Mesenchymal stem cell (in vitro differentiated cells and primary cell): ENCODE data around the gene EXOSC7. TPM values are rescaled to one million over a fixed set of nuclear protein-coding genes. Genes with fewer than 3 reads are reported as not detected.

ENCODE experiments used
- DNase-seq: peaks from one replicate; pipeline ENCODE4 v3.0.0-alpha.2; 2013
- H2AFZ ChIP-seq: one replicate; pipeline ENCODE4 v1.6.1; 2013; ENCODE audit warnings: low read depth, mild to moderate bottlenecking, control low read depth, inconsistent platforms, low read length, moderate library complexity
- H2AK5ac ChIP-seq: 2 replicates; pipeline ENCODE4 v1.6.1; 2013; ENCODE audit warnings: low read length, moderate library complexity, mild to moderate bottlenecking, inconsistent platforms; ENCODE audit not compliant: severe bottlenecking
- H2BK120ac ChIP-seq: one replicate; pipeline ENCODE4 v1.6.1; 2013; ENCODE audit warnings: low read depth, mild to moderate bottlenecking, inconsistent platforms, low read length, moderate library complexity
- H2BK12ac ChIP-seq, 2 experiments: one replicate each; pipeline ENCODE4 v1.6.1; 2013; ENCODE audit warnings: inconsistent platforms in 2 of 2, low read length in 2 of 2, mild to moderate bottlenecking in 2 of 2, moderate library complexity in 2 of 2, control low read depth in 1 of 2
- H2BK15ac ChIP-seq: one replicate; pipeline ENCODE4 v1.6.1; 2013; ENCODE audit warnings: mild to moderate bottlenecking, low read depth, inconsistent platforms; ENCODE audit not compliant: poor library complexity, severe bottlenecking
- H2BK5ac ChIP-seq: 2 replicates; pipeline ENCODE4 v1.6.1; 2013; ENCODE audit warnings: low read depth, mild to moderate bottlenecking, low read length, control low read depth, inconsistent platforms; ENCODE audit not compliant: poor library complexity, severe bottlenecking
- H3K14ac ChIP-seq, 2 experiments: one replicate each; pipeline ENCODE4 v1.6.1; 2013; ENCODE audit warnings: inconsistent platforms in 2 of 2, low read length in 2 of 2, control low read depth in 1 of 2, mild to moderate bottlenecking in 1 of 2, moderate library complexity in 1 of 2
- H3K18ac ChIP-seq, 2 experiments: one replicate each; pipeline ENCODE4 v1.6.1; 2013; ENCODE audit warnings: inconsistent platforms in 2 of 2, low read length in 2 of 2, control low read depth in 1 of 2, low read depth in 1 of 2, mild to moderate bottlenecking in 1 of 2
- H3K23ac ChIP-seq, 2 experiments: one replicate each; pipeline ENCODE4 v1.6.1; 2013; ENCODE audit warnings: inconsistent platforms in 2 of 2, low read length in 2 of 2, mild to moderate bottlenecking in 2 of 2, moderate library complexity in 2 of 2, control low read depth in 1 of 2
- H3K27ac ChIP-seq: 2 replicates; pipeline ENCODE4 v1.5.1; 2013; ENCODE audit warnings: mild to moderate bottlenecking, moderate library complexity, low read length, control low read depth, inconsistent platforms; ENCODE audit not compliant: poor library complexity, severe bottlenecking
- H3K27me3 ChIP-seq, 2 experiments: 2 replicates each; pipeline versions ENCODE4 v1.6.1 to v1.7.0; 2013; ENCODE audit warnings: low read length in 2 of 2, mild to moderate bottlenecking in 2 of 2, moderate library complexity in 2 of 2, control low read depth in 1 of 2, inconsistent platforms in 1 of 2; ENCODE audit not compliant: control insufficient read depth in 1 of 2, insufficient read depth in 1 of 2
- H3K36me3 ChIP-seq, 2 experiments: 2 replicates each; pipeline versions ENCODE4 v1.6.1 to v1.7.0; 2013; ENCODE audit warnings: low read length in 2 of 2, control low read depth in 1 of 2, inconsistent platforms in 1 of 2, low read depth in 1 of 2, mild to moderate bottlenecking in 1 of 2; ENCODE audit not compliant: insufficient read depth in 2 of 2, control insufficient read depth in 1 of 2
- H3K4ac ChIP-seq, 2 experiments: one replicate each; pipeline ENCODE4 v1.6.1; 2013; ENCODE audit warnings: inconsistent platforms in 2 of 2, low read length in 2 of 2, mild to moderate bottlenecking in 2 of 2, moderate library complexity in 2 of 2, control low read depth in 1 of 2, low read depth in 1 of 2
- H3K4me1 ChIP-seq: 2 replicates; pipeline ENCODE4 v1.6.1; 2013; ENCODE audit warnings: low read depth, low read length, control low read depth; ENCODE audit not compliant: control insufficient read depth, insufficient read depth
- H3K4me2 ChIP-seq: 2 replicates; pipeline ENCODE4 v1.6.1; 2013; ENCODE audit warnings: low read length, mild to moderate bottlenecking, inconsistent platforms; ENCODE audit not compliant: poor library complexity, severe bottlenecking
- H3K4me3 ChIP-seq, 2 experiments: 2 replicates each; pipeline versions ENCODE4 v1.5.1 to v1.7.0; 2013; ENCODE audit warnings: low read length in 2 of 2, mild to moderate bottlenecking in 2 of 2, control low read depth in 1 of 2, low read depth in 1 of 2; ENCODE audit not compliant: insufficient read depth in 1 of 2
- H3K79me1 ChIP-seq: replicated peaks from 2 replicates; pipeline ENCODE4 v1.6.1; 2013; ENCODE audit warnings: mild to moderate bottlenecking, control low read depth, low read length, inconsistent platforms; ENCODE audit not compliant: poor library complexity, severe bottlenecking
- H3K9ac ChIP-seq: 2 replicates; pipeline ENCODE4 v1.7.0; 2013; ENCODE audit warnings: mild to moderate bottlenecking, low read length, moderate library complexity
- H3K9me3 ChIP-seq: 2 replicates; pipeline ENCODE4 v1.7.0; 2013; ENCODE audit warnings: mild to moderate bottlenecking, low read length; ENCODE audit not compliant: control insufficient read depth
- H4K8ac ChIP-seq: one replicate; pipeline ENCODE4 v1.6.1; 2013; ENCODE audit warnings: inconsistent platforms, mild to moderate bottlenecking, low read length, moderate library complexity
- H4K91ac ChIP-seq: one replicate; pipeline ENCODE4 v1.6.1; 2013; ENCODE audit warnings: mild to moderate bottlenecking, low read length, inconsistent platforms
- WGBS: methylation state at CpG from one replicate; pipeline ENCODE4 v1.1.7; 2013; ENCODE audit warnings: mixed read lengths; 5-methylcytosine and 5-hydroxymethylcytosine counted together
- polyA plus RNA-seq, 2 experiments: library from polyadenylated mRNA; stranded (reverse); fragments of 200-250 nt; gene quantifications; one replicate each; pipeline ENCODE4 v1.2.3, GENCODE V29; 2013

EXOSC7 gene
- polyA plus RNA-seq (2013, experiment 1 of 2), result 26.9 TPM
- 28.5 TPM for polyA plus RNA-seq (2013, experiment 2 of 2)

DNA sequence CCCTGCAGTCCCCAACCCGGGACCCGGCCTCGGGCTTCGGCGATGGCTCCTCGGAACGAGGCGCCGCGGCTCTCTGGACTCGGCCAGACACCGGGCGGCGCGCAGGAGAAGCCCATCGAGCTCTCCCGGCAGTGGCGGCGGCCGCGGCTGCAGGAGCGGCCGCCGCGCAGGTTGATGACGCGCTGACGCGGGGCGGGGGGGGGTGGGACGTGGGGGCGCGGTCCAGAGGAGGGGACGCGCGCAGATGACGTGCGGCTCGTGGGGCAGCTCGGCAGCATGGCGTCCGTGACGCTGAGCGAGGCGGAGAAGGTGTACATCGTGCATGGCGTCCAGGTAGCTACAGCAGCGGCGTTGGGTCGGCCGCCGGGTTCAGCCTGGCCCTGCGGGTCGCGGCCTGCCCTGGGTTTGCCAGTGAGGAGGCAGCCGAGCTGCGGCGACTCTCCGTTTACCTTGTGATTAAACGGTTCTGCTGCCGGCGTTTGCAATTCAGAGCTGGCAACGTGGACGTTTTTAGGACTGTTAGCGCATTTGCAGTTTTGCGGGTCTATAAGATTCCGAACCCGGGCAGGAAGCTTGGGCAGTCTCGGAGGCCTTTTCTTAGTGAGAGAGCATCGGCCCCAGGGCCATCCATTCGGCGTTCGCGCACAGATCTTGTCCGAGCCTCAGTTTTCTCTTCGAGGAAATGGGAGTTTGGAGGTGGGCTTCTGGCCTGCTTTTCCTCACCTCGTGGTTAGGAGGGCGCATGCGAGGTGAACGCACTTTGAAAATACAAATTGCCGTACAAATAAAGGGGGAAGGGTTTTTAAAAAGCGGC lies at the start of gene EXOSC7, which contains the start of gene ZDHHC3:
Gene EXOSC7, plus strand, starts transcription at position 243 of the 814 bp plus-strand sequence. Its CDS starts 34 bp downstream, at position 277.
Gene ZDHHC3, minus strand, starts transcription at position 173 of the 814 bp plus-strand sequence. CDS start 16,738 bp downstream, outside the sequence.
- peak within 1 kb of the TSS; percentile 93 for H3K4me2 ChIP-seq
- under 1% methylated on average over 79 of the region's 82 CpGs for WGBS
- peak within 1 kb of the TSS in 1 of 2 experiments; percentile 39 for H2BK12ac ChIP-seq
- peak within 1 kb of the TSS; percentile 99 for H3K9ac ChIP-seq
- peak within 1 kb of the TSS; percentile 88 to 95 for H3K18ac ChIP-seq
- H3K9me3 ChIP-seq, result no peaks in the 10 kb centered on the region
- H3K27ac ChIP-seq, result peak within 1 kb of the TSS; percentile 63
- peak within 1 kb of the TSS; percentile 63 for H2BK5ac ChIP-seq
- H3K79me1 ChIP-seq, result peaks cover 28% of the 10 kb centered on the region
- peak within 1 kb of the TSS in 1 of 2 experiments; percentile 12 for H3K14ac ChIP-seq
- H3K4me3 ChIP-seq, result peak within 1 kb of the TSS; percentile 94 to 100
- H2BK120ac ChIP-seq, result peak within 1 kb of the TSS; percentile 77
- H2BK15ac ChIP-seq, result no peak within 1 kb of the TSS
- peak; percentile 88 for DNase-seq
- H4K8ac ChIP-seq, result peak within 1 kb of the TSS; percentile 85
- H3K4me1 ChIP-seq, result peaks cover 6% of the 10 kb centered on the region
- peak within 1 kb of the TSS; percentile 73 to 85 for H3K4ac ChIP-seq
- H3K23ac ChIP-seq, result peak within 1 kb of the TSS in 1 of 2 experiments; percentile 14
- H2AK5ac ChIP-seq, result no peak within 1 kb of the TSS
- no peaks in the 10 kb centered on the region for H3K27me3 ChIP-seq
- H2AFZ ChIP-seq, result peak within 1 kb of the TSS; percentile 86
- peaks cover 0 to 3% of the 10 kb centered on the region in 2 experiments for H3K36me3 ChIP-seq
- peak within 1 kb of the TSS; percentile 93 for H4K91ac ChIP-seq

GRCh38 chr3:44926921-44927320 lies 49.1 kb upstream of the EXOSC7 start:
- Histone ChIP-seq H3K4me1 (no peaks in the 10 kb centered on the region), H3K9ac (no peak overlapping the region), H3K4me3 (no peak overlapping the region), H4K8ac (no peak overlapping the region), H3K79me1 (peaks cover 1% of the 10 kb centered on the region), H2BK15ac (no peak overlapping the region), H3K4ac (no peak overlapping the region), H3K23ac (no peak overlapping the region), H3K18ac (no peak overlapping the region), H2BK120ac (no peak overlapping the region), H2AK5ac (no peak overlapping the region), H2BK5ac (no peak overlapping the region), H3K27ac (no peak overlapping the region), H4K91ac (no peak overlapping the region), H3K14ac (no peak overlapping the region), H3K4me2 (no peak overlapping the region), H3K9me3 (no peaks in the 10 kb centered on the region), H2BK12ac (no peak overlapping the region), H2AFZ (no peak overlapping the region), H3K36me3 (peaks cover 71 to 79% of the 10 kb centered on the region in 2 experiments), H3K27me3 (no peaks in the 10 kb centered on the region)
- WGBS, result 98% methylated on average over 7 of the region's 7 CpGs
- DNase-seq, result no peak

DNA sequence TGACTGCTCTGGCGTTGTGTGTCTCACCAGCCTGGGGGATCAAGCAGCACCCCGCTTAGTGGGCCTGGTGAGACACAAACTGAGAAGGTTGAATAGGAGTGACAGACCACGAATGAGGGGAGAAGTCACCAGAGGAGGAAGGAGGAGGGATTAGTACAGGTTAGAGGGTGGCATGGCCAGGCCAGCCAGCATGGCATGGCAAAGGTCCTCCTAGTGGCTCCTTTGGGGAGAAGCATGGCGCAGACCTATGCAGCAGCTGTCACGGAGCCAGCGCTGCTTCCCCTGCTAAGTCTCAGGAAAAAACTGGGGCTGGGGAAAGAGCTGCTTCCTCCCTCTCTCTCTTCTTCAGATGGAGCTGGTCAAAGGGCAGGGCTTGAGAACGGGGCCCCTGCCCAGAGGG lies 48.7 kb upstream of the EXOSC7 start:
- Histone ChIP-seq H3K79me1 (peaks cover 1% of the 10 kb centered on the region), H3K36me3 (peaks cover 68 to 79% of the 10 kb centered on the region in 2 experiments), H2BK5ac (no peak overlapping the region), H3K23ac (no peak overlapping the region), H3K27me3 (no peaks in the 10 kb centered on the region), H2BK120ac (no peak overlapping the region), H3K14ac (no peak overlapping the region), H3K4ac (no peak overlapping the region), H3K9ac (no peak overlapping the region), H3K27ac (no peak overlapping the region), H3K9me3 (no peaks in the 10 kb centered on the region), H3K4me3 (peak overlapping the region in 1 of 2 experiments; percentile 10), H3K4me2 (no peak overlapping the region), H3K18ac (no peak overlapping the region), H4K8ac (no peak overlapping the region), H2AK5ac (no peak overlapping the region), H2BK12ac (no peak overlapping the region), H4K91ac (no peak overlapping the region), H2BK15ac (no peak overlapping the region), H3K4me1 (no peaks in the 10 kb centered on the region), H2AFZ (no peak overlapping the region)
- WGBS, result 98% methylated on average over 6 of the region's 7 CpGs
- no peak for DNase-seq

- H3K4me1 ChIP-seq, result no peaks in the 10 kb centered on the region
- no peak overlapping the region for H3K4me2 ChIP-seq
- no peak overlapping the region for H4K8ac ChIP-seq
- H2AK5ac ChIP-seq, result no peak overlapping the region
- H3K23ac ChIP-seq, result no peak overlapping the region
- no peak overlapping the region for H2AFZ ChIP-seq
- peaks cover 79 to 87% of the 10 kb centered on the region in 2 experiments for H3K36me3 ChIP-seq
- no peak for DNase-seq
- H3K14ac ChIP-seq, result no peak overlapping the region
- 97% methylated on average over 5 of the region's 5 CpGs for WGBS
- H2BK120ac ChIP-seq, result no peak overlapping the region
- H3K4me3 ChIP-seq, result no peak overlapping the region
- no peak overlapping the region for H2BK12ac ChIP-seq
- no peak overlapping the region for H2BK15ac ChIP-seq
- H3K79me1 ChIP-seq, result peaks cover 17% of the 10 kb centered on the region
- no peaks in the 10 kb centered on the region for H3K27me3 ChIP-seq
- H4K91ac ChIP-seq, result no peak overlapping the region
- H3K4ac ChIP-seq, result no peak overlapping the region
- no peak overlapping the region for H3K27ac ChIP-seq
- H3K9me3 ChIP-seq, result no peaks in the 10 kb centered on the region
- no peak overlapping the region for H2BK5ac ChIP-seq
- no peak overlapping the region for H3K18ac ChIP-seq
- H3K9ac ChIP-seq, result no peak overlapping the region
Observed at GRCh38 chr3:44929782-44930181, 46.3 kb upstream of the EXOSC7 start.
